DLD1 (cell line): ENCODE results near the gene GRPEL2.

Experiments used
- in situ Hi-C: cut with HindIII; loops from 2 replicates; pipeline ENCODE4 v1.10.0; 2017; ENCODE audit warnings: low sequenced_read_pairs

The GRPEL2 gene

GRCh38 chr5:149345147-149345891, at the start of gene GRPEL2:
GRPEL2 (plus strand) TSS chr5:149345499; CDS start chr5:149345540, 41 bp downstream.
- in situ Hi-C loops, result no loop called here

- in situ Hi-C loops, result no loop called here
These were observed 47.8 kb upstream of the GRPEL2 start for GRCh38 chr5:149297340-149298025.

- in situ Hi-C loops, result no loop called here
These were observed 47.1 kb upstream of the GRPEL2 start for GRCh38 chr5:149298163-149298562.

GRCh38 chr5:149298842-149299404, 46.4 kb upstream of the GRPEL2 start:
- in situ Hi-C loops, result no loop called here

GRCh38 chr5:149299451-149300054, 45.7 kb upstream of the GRPEL2 start:
- in situ Hi-C loops, result no loop called here

- in situ Hi-C loops, result no loop called here
These were observed 44.9 kb upstream of the GRPEL2 start for GRCh38 chr5:149300441-149300840.

- in situ Hi-C loops, result no loop called here
These were observed 44.1 kb upstream of the GRPEL2 start for GRCh38 chr5:149301049-149301743.

- in situ Hi-C loops, result no loop called here
These were observed 43.4 kb upstream of the GRPEL2 start for GRCh38 chr5:149301744-149302380.

GRCh38 chr5:149302641-149303040, 42.7 kb upstream of the GRPEL2 start:
- in situ Hi-C loops, result no loop called here

GRCh38 chr5:149303210-149303609, 42.1 kb upstream of the GRPEL2 start:
- in situ Hi-C loops, result no loop called here

GRCh38 chr5:149304195-149305078, 40.9 kb upstream of the GRPEL2 start:
- in situ Hi-C loops, result no loop called here

- in situ Hi-C loops, result no loop called here
These were observed 35.9 kb upstream of the GRPEL2 start for GRCh38 chr5:149309354-149309753.

- in situ Hi-C loops, result no loop called here
These were observed 34.8 kb upstream of the GRPEL2 start for GRCh38 chr5:149310488-149310887.

- in situ Hi-C loops, result no loop called here
These were observed 34.2 kb upstream of the GRPEL2 start for GRCh38 chr5:149310947-149311658.

- in situ Hi-C loops, result no loop called here
These were observed 32.0 kb upstream of the GRPEL2 start for GRCh38 chr5:149313151-149313841.

- in situ Hi-C loops, result no loop called here
These were observed 30.7 kb upstream of the GRPEL2 start for GRCh38 chr5:149314571-149315111.

- in situ Hi-C loops, result no loop called here
These were observed 29.5 kb upstream of the GRPEL2 start for GRCh38 chr5:149315753-149316152.
